ENCODE measurements around the gene LGALSL. TPM values are rescaled to one million over a fixed set of nuclear protein-coding genes. Genes with fewer than 3 reads are reported as not detected.

LGALSL gene
- total RNA-seq, 1 donor from 2014 or later: 3.1 TPM

DNA sequence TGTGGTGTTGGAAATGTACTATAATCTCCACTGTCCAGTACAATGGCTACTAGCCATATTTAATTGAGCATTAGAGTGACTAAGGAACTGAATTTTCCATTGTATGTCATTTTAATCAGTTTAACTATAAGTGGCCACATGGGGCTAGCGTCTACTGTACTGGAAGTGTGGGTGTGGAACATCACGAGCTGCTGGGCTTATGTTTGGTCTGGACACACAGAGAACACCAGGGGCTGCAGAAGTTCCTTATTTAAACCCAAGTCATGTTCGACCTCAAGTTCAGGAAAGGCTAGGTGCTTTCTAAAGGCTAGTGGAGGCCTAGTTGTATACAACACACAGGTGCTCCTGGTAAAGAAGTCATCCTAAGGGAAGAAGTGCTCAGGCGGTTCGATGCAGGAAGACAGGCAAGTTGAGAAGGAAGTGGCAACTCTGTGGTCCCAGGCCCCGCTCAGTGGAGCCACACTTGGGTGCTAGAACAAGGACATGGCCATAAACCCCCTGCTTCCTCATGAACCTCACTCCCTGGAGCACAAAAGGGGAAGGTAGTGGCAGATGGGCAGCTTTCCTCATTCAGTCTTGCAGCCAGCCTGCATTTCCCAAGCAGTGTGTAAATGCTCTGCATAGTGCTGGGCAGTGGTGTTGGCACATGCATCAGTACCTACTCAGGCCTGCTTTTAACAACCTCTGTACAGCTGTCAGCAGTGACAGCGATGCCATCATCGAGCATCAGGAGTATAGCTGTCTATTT, 13.3 kb downstream of the LGALSL start:
- peaks cover 7% of the 10 kb centered on the region for H3K27me3 Mint-ChIP-seq (ENCODE audit: insufficient read depth)
- intact Hi-C loops (cut with micrococcal nuclease): no loop called here
- no peaks in the 10 kb centered on the region for H3K4me1 Mint-ChIP-seq (ENCODE audit: low read depth)
- no peaks in the 10 kb centered on the region for H3K9me3 Mint-ChIP-seq
- no peaks in the 10 kb centered on the region for H3K36me3 Mint-ChIP-seq (ENCODE audit: low read depth)
- DNase-seq (ENCODE audit: low spot score): no peak
- no peak overlapping the region for H3K27ac Mint-ChIP-seq
- H3K4me3 Mint-ChIP-seq: no peak overlapping the region

DNA sequence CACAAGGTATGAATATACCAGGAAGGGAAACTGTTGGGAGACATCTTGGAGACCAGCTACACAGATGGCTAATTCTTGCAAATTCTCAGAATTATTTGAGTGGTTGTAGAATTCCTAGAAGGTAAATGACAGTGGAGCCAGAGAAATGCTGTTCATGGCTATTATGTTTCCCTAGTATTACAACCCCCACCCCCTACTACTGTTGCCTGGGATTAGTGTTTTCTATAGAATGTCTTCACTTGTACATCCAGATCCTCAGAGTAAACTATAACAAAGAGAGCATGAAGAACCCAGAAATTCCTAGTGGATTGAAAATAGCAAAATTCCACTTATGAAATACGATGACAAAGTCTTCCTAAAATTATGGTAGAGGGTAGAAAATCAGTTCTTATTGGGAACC, 15.3 kb downstream of the LGALSL start:
- intact Hi-C loops (cut with micrococcal nuclease): no loop called here
- no peak for DNase-seq (ENCODE audit: low spot score)
- Mint-ChIP-seq H3K4me3 (no peak overlapping the region), H3K27ac (no peak overlapping the region), H3K9me3 (no peaks in the 10 kb centered on the region), H3K27me3 (ENCODE audit: insufficient read depth) (peaks cover 7% of the 10 kb centered on the region), H3K36me3 (ENCODE audit: low read depth) (no peaks in the 10 kb centered on the region), H3K4me1 (ENCODE audit: low read depth) (peaks cover 3% of the 10 kb centered on the region)

DNA sequence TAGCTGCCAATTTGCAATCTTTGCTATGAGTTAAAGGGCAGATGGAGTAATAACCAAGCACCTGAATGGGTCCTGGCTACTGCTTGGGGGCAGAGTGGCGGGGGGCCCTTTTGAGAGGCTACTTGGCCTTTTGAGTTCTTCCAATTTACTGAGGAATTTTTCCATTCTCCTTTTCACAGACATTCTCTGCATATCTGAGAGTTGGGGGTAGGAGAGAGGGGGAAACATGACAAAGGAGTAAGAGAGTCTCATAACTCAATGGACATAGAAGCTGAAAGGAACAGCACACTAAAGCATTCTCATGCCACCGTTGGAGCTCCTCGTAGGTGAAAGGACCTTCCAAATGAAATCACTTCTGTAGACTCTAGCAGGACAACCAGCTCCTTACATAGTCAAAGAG, 16.1 kb downstream of the LGALSL start:
- DNase-seq (ENCODE audit: low spot score): no peak
- Mint-ChIP-seq H3K36me3 (ENCODE audit: low read depth) (no peaks in the 10 kb centered on the region), H3K27me3 (ENCODE audit: insufficient read depth) (peaks cover 7% of the 10 kb centered on the region), H3K4me3 (no peak overlapping the region), H3K4me1 (ENCODE audit: low read depth) (peaks cover 7% of the 10 kb centered on the region), H3K27ac (no peak overlapping the region), H3K9me3 (no peaks in the 10 kb centered on the region)
- intact Hi-C loops (cut with micrococcal nuclease): no loop called here

- Mint-ChIP-seq H3K27me3 (ENCODE audit: insufficient read depth) (peaks cover 7% of the 10 kb centered on the region), H3K9me3 (no peaks in the 10 kb centered on the region), H3K27ac (no peak overlapping the region), H3K4me1 (ENCODE audit: low read depth) (peaks cover 7% of the 10 kb centered on the region), H3K4me3 (no peak overlapping the region), H3K36me3 (ENCODE audit: low read depth) (no peaks in the 10 kb centered on the region)
- DNase-seq (ENCODE audit: low spot score): no peak
- intact Hi-C loops (cut with micrococcal nuclease): no loop called here
Measured at GRCh38 chr2:64470766-64471295, 16.9 kb downstream of the LGALSL start.

- no peak overlapping the region for H3K4me3 Mint-ChIP-seq
- H3K4me1 Mint-ChIP-seq (ENCODE audit: low read depth): peaks cover 7% of the 10 kb centered on the region
- no peaks in the 10 kb centered on the region for H3K9me3 Mint-ChIP-seq
- peaks cover 12% of the 10 kb centered on the region for H3K27me3 Mint-ChIP-seq (ENCODE audit: insufficient read depth)
- intact Hi-C loops (cut with micrococcal nuclease): no loop called here
- H3K36me3 Mint-ChIP-seq (ENCODE audit: low read depth): no peaks in the 10 kb centered on the region
- H3K27ac Mint-ChIP-seq: no peak overlapping the region
- no peak for DNase-seq (ENCODE audit: low spot score)
Measured at GRCh38 chr2:64471600-64471999, 17.6 kb downstream of the LGALSL start.

DNA sequence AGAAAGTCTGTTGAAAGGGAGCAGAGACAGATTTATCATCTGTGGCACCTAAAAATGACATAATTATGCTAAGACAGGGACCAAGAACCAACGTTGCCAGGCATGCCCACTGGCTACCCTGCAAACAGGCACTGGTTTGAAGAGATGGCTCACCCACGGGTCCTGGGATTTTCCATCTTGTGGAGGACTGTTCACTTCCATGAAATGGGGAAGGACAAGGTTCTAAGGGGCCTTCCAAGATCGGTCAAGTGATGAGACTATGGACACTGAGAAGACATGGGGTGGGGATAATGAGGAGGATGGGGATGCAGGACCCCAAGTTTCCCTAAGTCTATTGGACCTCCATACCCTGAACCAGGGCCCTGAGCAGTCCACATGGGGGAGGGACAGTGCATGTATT, 18.9 kb downstream of the LGALSL start:
- no peak overlapping the region for H3K4me3 Mint-ChIP-seq
- peaks cover 7% of the 10 kb centered on the region for H3K4me1 Mint-ChIP-seq (ENCODE audit: low read depth)
- peaks cover 13% of the 10 kb centered on the region for H3K27me3 Mint-ChIP-seq (ENCODE audit: insufficient read depth)
- H3K27ac Mint-ChIP-seq: no peak overlapping the region
- DNase-seq (ENCODE audit: low spot score): no peak
- no peaks in the 10 kb centered on the region for H3K36me3 Mint-ChIP-seq (ENCODE audit: low read depth)
- H3K9me3 Mint-ChIP-seq: no peaks in the 10 kb centered on the region
- intact Hi-C loops (cut with micrococcal nuclease): no loop called here

GRCh38 chr2:64474121-64474571, 20.2 kb downstream of the LGALSL start:
- Mint-ChIP-seq H3K27me3 (ENCODE audit: insufficient read depth) (peaks cover 11% of the 10 kb centered on the region), H3K9me3 (no peaks in the 10 kb centered on the region), H3K4me1 (ENCODE audit: low read depth) (peaks cover 20% of the 10 kb centered on the region), H3K27ac (no peak overlapping the region), H3K36me3 (ENCODE audit: low read depth) (no peaks in the 10 kb centered on the region), H3K4me3 (no peak overlapping the region)
- intact Hi-C loops (cut with micrococcal nuclease): no loop called here
- no peak for DNase-seq (ENCODE audit: low spot score)

- Mint-ChIP-seq H3K4me3 (no peak overlapping the region), H3K36me3 (ENCODE audit: low read depth) (no peaks in the 10 kb centered on the region), H3K9me3 (no peaks in the 10 kb centered on the region), H3K4me1 (ENCODE audit: low read depth) (peaks cover 25% of the 10 kb centered on the region), H3K27ac (no peak overlapping the region), H3K27me3 (ENCODE audit: insufficient read depth) (peaks cover 8% of the 10 kb centered on the region)
- DNase-seq (ENCODE audit: low spot score): no peak
- intact Hi-C loops (cut with micrococcal nuclease): no loop called here
Measured at GRCh38 chr2:64474636-64475035, 20.7 kb downstream of the LGALSL start.

DNA sequence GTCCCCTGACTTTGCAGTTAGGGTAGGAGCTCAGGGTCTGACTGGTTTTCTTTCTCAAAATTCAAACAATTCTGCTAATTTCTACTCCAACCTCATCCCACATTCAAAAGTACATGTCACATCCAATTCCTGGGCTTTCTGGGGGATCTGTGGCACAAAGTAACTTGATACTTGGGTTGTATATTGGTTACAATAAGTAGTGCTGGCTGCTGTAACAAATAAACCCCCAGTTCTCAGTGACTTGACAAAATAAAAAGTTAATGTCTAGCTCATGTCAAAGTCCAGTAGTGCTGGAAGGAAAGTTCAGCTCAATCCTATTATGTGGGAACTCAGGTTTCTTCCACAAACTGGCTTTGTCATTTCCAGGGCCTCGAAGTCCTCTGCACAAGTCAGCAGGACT, 23.1 kb downstream of the LGALSL start:
- H3K4me1 Mint-ChIP-seq (ENCODE audit: low read depth): peaks cover 27% of the 10 kb centered on the region
- H3K36me3 Mint-ChIP-seq (ENCODE audit: low read depth): no peaks in the 10 kb centered on the region
- DNase-seq (ENCODE audit: low spot score): no peak
- intact Hi-C loops (cut with micrococcal nuclease): no loop called here
- H3K27me3 Mint-ChIP-seq (ENCODE audit: insufficient read depth): peaks cover 8% of the 10 kb centered on the region
- no peaks in the 10 kb centered on the region for H3K9me3 Mint-ChIP-seq
- H3K4me3 Mint-ChIP-seq: no peak overlapping the region
- no peak overlapping the region for H3K27ac Mint-ChIP-seq

DNA sequence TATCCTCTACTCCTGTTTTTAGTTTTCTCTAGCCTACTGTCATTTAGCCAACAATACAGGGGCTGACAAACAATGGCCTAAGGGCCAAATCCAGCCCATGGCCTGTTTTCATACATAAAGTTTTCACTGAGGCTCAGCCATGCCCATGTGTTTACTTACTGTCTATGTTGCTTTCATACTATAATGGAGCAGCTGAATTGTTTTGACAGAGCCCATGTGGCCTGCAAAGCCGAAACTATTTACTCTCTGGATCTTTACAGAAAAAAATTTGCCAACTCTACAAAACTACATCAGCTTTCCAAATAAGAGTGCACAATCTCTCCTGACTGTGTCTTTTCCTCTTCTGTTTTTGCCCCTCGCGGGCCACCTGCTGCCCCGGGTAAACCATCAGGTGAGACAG, 24.0 kb downstream of the LGALSL start:
- DNase-seq (ENCODE audit: low spot score): no peak
- Mint-ChIP-seq H3K27me3 (ENCODE audit: insufficient read depth) (peaks cover 6% of the 10 kb centered on the region), H3K4me3 (no peak overlapping the region), H3K36me3 (ENCODE audit: low read depth) (no peaks in the 10 kb centered on the region), H3K4me1 (ENCODE audit: low read depth) (peaks cover 27% of the 10 kb centered on the region), H3K27ac (no peak overlapping the region), H3K9me3 (no peaks in the 10 kb centered on the region)
- intact Hi-C loops (cut with micrococcal nuclease): no loop called here

DNA sequence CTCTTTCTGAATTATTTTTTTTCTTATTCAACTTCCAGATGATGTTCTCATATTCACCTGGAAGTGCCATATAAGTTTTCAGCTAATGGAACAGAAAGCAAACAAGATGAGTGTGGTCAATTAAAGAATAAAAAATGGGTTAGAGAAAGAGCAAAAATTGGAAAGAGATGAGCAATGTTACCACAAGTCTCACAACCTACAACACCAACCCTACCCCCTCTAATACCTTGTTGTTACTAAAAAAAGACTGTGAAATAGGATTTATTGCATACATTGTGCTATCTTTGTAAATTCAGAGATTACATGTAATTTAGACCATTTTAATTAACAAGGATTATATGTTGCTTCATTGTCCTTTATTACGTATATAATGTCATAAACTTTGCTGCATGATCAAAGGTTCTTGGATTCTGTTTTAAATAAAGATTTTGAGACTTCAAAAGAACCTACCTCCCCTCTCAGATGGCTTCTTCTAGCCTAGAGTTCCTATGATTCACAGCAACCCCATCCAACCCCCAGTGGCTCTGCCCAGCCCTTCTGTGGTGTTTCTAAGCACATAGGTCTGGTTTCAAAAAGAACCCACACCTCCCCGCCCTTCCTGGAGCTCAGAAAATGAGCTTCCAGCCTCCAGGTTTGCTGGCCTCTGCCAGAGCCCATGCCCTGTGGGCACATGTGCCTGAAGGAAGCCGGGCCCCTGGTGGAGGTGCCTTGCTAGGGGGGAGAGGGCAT, 24.7 kb downstream of the LGALSL start:
- H3K27me3 Mint-ChIP-seq (ENCODE audit: insufficient read depth): peaks cover 6% of the 10 kb centered on the region
- H3K4me1 Mint-ChIP-seq (ENCODE audit: low read depth): peaks cover 27% of the 10 kb centered on the region
- H3K9me3 Mint-ChIP-seq: no peaks in the 10 kb centered on the region
- peak overlapping the region; percentile 14 for H3K27ac Mint-ChIP-seq
- H3K4me3 Mint-ChIP-seq: no peak overlapping the region
- intact Hi-C loops (cut with micrococcal nuclease): no loop called here
- H3K36me3 Mint-ChIP-seq (ENCODE audit: low read depth): no peaks in the 10 kb centered on the region
- DNase-seq (ENCODE audit: low spot score): peak; percentile 3

DNA sequence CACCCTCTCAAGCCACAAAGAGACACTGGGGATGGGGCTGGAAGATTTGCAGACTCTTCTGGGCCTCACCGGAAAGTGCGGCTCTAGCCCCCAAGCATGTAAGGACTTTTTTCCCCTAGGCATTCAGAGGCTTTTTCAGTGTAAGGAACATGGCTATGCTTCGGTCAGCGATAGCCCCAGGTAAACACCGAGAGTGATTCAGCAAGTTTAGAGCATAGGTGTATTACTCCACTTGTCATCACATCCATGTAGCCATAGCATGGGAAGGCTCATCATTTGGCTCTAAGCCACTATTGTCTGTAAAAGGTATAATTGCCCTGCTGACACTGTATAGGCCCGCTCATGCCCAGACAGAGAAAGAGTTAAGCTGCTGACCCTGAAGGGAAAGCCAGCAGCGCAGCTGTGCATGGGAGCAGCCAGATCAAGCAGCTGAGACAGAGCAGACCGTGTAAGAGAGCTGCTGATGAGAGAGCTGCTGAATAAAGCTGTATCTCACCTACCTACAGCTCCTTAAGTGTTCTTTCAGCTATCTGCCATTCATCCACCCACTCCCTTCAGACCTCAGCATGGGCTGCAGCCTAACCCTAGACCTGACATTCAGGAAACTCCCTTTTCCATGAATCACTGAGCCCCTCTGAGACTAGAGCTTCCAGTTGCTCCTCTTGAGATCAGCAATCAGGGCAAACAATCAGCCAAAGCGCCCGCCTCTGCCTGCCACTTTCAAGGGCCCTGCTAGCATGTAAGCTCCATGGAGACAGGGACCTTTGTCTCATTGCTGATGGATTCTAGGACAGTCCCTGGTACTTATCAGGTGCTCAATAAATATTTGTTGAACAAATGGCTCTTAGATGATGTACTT, 25.5 kb downstream of the LGALSL start:
- Mint-ChIP-seq H3K27me3 (ENCODE audit: insufficient read depth) (peaks cover 6% of the 10 kb centered on the region), H3K9me3 (no peaks in the 10 kb centered on the region), H3K36me3 (ENCODE audit: low read depth) (no peaks in the 10 kb centered on the region), H3K27ac (peak overlapping the region; percentile 14), H3K4me3 (peak overlapping the region; percentile 42), H3K4me1 (ENCODE audit: low read depth) (peaks cover 22% of the 10 kb centered on the region)
- intact Hi-C loops (cut with micrococcal nuclease): no loop called here
- no peak for DNase-seq (ENCODE audit: low spot score)

Measured in activated T-helper 1 cell treated with anti-CD3 and anti-CD28 coated beads, Interleukin-12 subunit alpha, Interleukin-12 subunit beta, Interleukin-2, Interleukin-4 antibody, amounts not matched to agents 30 ng/mL and 10 ng/mL and 1 ng/mL, durations not matched to agents 14 hours and 24 hours and 36 hours (primary cell).